Astrocyte (in vitro differentiated cells and primary cell): Measurements from ENCODE around the gene FAM200C. TPM values are rescaled to one million over a fixed set of nuclear protein-coding genes. Genes with fewer than 3 reads are reported as not detected.

ENCODE experiments used
- DNase-seq: peaks from one replicate; pipeline ENCODE4 v3.0.0-alpha.2; 2010; ENCODE audit warnings: low read depth
- FAIRE-seq: peaks from 2 replicates; lab custom pipeline; 2011; peaks lifted over from hg19 to GRCh38; lab: Jason Lieb, UNC
- H2AFZ ChIP-seq: 2 replicates; pipeline ENCODE4 v1.6.0; 2012; ENCODE audit warnings: low read depth, low read length, inconsistent platforms
- H3K27ac ChIP-seq: 2 replicates; pipeline ENCODE4 v1.5.1; 2011; ENCODE audit warnings: low read depth, low read length, inconsistent platforms
- H3K27me3 ChIP-seq: 2 replicates; pipeline ENCODE4 v1.6.0; 2011; ENCODE audit warnings: low read length, inconsistent platforms; ENCODE audit not compliant: insufficient read depth
- H3K36me3 ChIP-seq: 2 replicates; pipeline ENCODE4 v1.5.1; 2011; ENCODE audit warnings: low read length, inconsistent platforms; ENCODE audit not compliant: insufficient read depth
- H3K4me1 ChIP-seq: 2 replicates; pipeline ENCODE4 v1.5.1; 2011; ENCODE audit warnings: low read length, inconsistent platforms; ENCODE audit not compliant: insufficient read depth
- H3K4me2 ChIP-seq: 2 replicates; pipeline ENCODE4 v1.6.0; 2012; ENCODE audit warnings: low read length, inconsistent platforms
- H3K4me3 ChIP-seq: 2 replicates; pipeline ENCODE4 v1.5.1; 2011; ENCODE audit warnings: low read depth, mild to moderate bottlenecking, low read length, inconsistent platforms; ENCODE audit not compliant: insufficient read depth
- H3K79me2 ChIP-seq: 2 replicates; pipeline ENCODE4 v1.6.0; 2012; ENCODE audit warnings: mild to moderate bottlenecking, low read length, inconsistent platforms; ENCODE audit not compliant: insufficient read depth
- H3K9ac ChIP-seq: 2 replicates; pipeline ENCODE4 v1.6.0; 2012; ENCODE audit warnings: mild to moderate bottlenecking, low read length, inconsistent platforms
- H3K9me3 ChIP-seq: 2 replicates; pipeline ENCODE4 v1.5.1; 2012; ENCODE audit warnings: low read depth, mild to moderate bottlenecking, low read length, inconsistent platforms; ENCODE audit not compliant: insufficient read depth
- H4K20me1 ChIP-seq: 2 replicates; pipeline ENCODE4 v1.6.0; 2012; ENCODE audit warnings: low read length, inconsistent platforms; ENCODE audit not compliant: insufficient read depth
- H3K27ac Mint-ChIP-seq: one replicate; pipeline ENCODE4 v1.8.0; 2021; ENCODE audit warnings: mild to moderate bottlenecking, mixed read lengths; ENCODE audit not compliant: unreplicated experiment
- H3K27me3 Mint-ChIP-seq: one replicate; pipeline ENCODE4 v1.8.0; 2021; ENCODE audit warnings: low read depth, mixed read lengths; ENCODE audit not compliant: unreplicated experiment
- H3K36me3 Mint-ChIP-seq: one replicate; pipeline ENCODE4 v1.8.0; 2021; ENCODE audit warnings: low read depth, mixed read lengths; ENCODE audit not compliant: unreplicated experiment
- H3K4me1 Mint-ChIP-seq: one replicate; pipeline ENCODE4 v1.8.0; 2021; ENCODE audit warnings: low read depth, mixed read lengths; ENCODE audit not compliant: unreplicated experiment
- H3K4me3 Mint-ChIP-seq: one replicate; pipeline ENCODE4 v1.8.0; 2021; ENCODE audit warnings: mild to moderate bottlenecking, moderate library complexity, mixed read lengths; ENCODE audit not compliant: unreplicated experiment
- H3K9me3 Mint-ChIP-seq: one replicate; pipeline ENCODE4 v1.8.0; 2021; ENCODE audit warnings: mild to moderate bottlenecking, mixed read lengths; ENCODE audit not compliant: unreplicated experiment
- EZH2 ChIP-seq: IDR thresholded peaks from 2 replicates; pipeline ENCODE4 v1.6.1; 2012; ENCODE audit warnings: mild to moderate bottlenecking, low read length, inconsistent platforms; ENCODE audit not compliant: insufficient read depth
- total RNA-seq: library from RNA; stranded (reverse); gene quantifications from 2 replicates; pipeline ENCODE4 v1.2.1, GENCODE V29; 2021
- TF ChIP-seq, protein P1 (sequence below): IDR thresholded peaks from 2 replicates; pipeline ENCODE4 v1.5.1; 2011; ENCODE audit warnings: low read depth, mild to moderate bottlenecking, inconsistent platforms, low read length, moderate library complexity; ENCODE audit not compliant: insufficient read depth

FAM200C gene
- total RNA-seq, 1 donor from 2014 or later: 1.7 TPM

DNA sequence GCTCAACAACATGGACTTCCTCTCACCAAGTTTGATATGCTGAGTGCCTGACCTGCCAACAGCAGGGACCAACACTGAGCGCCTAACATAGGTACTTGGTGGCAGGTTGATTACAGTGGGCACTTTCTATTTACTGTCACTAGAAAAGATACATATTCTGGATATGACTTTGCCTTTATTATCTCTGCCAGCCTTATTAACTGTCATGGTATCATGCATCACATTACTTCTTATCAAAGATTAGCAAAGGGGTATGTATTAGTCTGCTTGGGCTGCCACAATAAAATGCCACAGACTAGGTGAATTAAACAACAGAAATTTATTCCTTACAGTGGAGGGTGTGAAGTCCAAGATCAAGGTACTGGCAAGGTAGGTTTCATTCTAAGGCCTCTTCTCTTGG, 15.2 kb downstream of the FAM200C start:
- no peaks in the 10 kb centered on the region for H3K4me1 Mint-ChIP-seq
- H3K9me3 ChIP-seq: no peaks in the 10 kb centered on the region
- no peak overlapping the region for H3K27ac ChIP-seq
- no peaks in the 10 kb centered on the region for H4K20me1 ChIP-seq
- no peak overlapping the region for H3K4me2 ChIP-seq
- H3K4me1 ChIP-seq: no peaks in the 10 kb centered on the region
- H3K4me3 ChIP-seq: no peak overlapping the region
- H3K9me3 Mint-ChIP-seq: peaks cover 17% of the 10 kb centered on the region
- DNase-seq: no peak
- TF ChIP-seq, protein P1, sequence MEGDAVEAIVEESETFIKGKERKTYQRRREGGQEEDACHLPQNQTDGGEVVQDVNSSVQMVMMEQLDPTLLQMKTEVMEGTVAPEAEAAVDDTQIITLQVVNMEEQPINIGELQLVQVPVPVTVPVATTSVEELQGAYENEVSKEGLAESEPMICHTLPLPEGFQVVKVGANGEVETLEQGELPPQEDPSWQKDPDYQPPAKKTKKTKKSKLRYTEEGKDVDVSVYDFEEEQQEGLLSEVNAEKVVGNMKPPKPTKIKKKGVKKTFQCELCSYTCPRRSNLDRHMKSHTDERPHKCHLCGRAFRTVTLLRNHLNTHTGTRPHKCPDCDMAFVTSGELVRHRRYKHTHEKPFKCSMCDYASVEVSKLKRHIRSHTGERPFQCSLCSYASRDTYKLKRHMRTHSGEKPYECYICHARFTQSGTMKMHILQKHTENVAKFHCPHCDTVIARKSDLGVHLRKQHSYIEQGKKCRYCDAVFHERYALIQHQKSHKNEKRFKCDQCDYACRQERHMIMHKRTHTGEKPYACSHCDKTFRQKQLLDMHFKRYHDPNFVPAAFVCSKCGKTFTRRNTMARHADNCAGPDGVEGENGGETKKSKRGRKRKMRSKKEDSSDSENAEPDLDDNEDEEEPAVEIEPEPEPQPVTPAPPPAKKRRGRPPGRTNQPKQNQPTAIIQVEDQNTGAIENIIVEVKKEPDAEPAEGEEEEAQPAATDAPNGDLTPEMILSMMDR: no peak
- no peak for TF ChIP-seq EZH2
- no peak overlapping the region for H3K27ac Mint-ChIP-seq
- FAIRE-seq: no peak
- H3K27me3 Mint-ChIP-seq: peaks cover 8% of the 10 kb centered on the region
- peaks cover 2% of the 10 kb centered on the region for H3K36me3 Mint-ChIP-seq
- no peaks in the 10 kb centered on the region for H3K36me3 ChIP-seq
- no peak overlapping the region for H3K9ac ChIP-seq
- no peaks in the 10 kb centered on the region for H3K79me2 ChIP-seq
- H3K27me3 ChIP-seq: no peaks in the 10 kb centered on the region
- no peak overlapping the region for H2AFZ ChIP-seq
- H3K4me3 Mint-ChIP-seq: no peak overlapping the region

DNA sequence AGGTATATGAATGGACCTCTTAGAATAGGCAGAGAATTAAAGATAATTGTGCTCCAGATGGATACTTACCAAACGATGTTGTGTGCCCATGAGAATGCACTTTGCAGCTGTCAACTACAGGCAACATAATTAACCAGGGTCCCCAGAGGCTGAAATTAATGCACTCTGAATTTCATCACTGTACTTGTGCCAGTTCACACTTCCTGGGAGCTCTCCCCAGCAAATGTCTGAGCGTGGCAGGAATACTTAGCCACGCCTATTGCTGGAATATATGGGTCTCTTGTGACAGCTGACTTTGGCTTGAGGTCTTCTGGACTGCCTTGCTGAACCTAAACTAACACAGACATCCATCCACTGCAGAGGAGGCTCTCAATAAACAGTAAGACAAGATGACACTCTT, 17.5 kb downstream of the FAM200C start:
- Histone ChIP-seq H3K36me3 (no peaks in the 10 kb centered on the region), H3K79me2 (no peaks in the 10 kb centered on the region), H3K4me2 (no peak overlapping the region), H3K27me3 (no peaks in the 10 kb centered on the region), H4K20me1 (no peaks in the 10 kb centered on the region), H3K9me3 (no peaks in the 10 kb centered on the region), H3K9ac (no peak overlapping the region), H3K4me1 (no peaks in the 10 kb centered on the region), H2AFZ (no peak overlapping the region), H3K4me3 (no peak overlapping the region), H3K27ac (no peak overlapping the region)
- DNase-seq (no peak), FAIRE-seq (no peak)
- Mint-ChIP-seq H3K9me3 (peaks cover 9% of the 10 kb centered on the region), H3K36me3 (no peaks in the 10 kb centered on the region), H3K27me3 (peaks cover 11% of the 10 kb centered on the region), H3K4me3 (no peak overlapping the region), H3K4me1 (no peaks in the 10 kb centered on the region), H3K27ac (no peak overlapping the region)
- no peak for TF ChIP-seq EZH2
- TF ChIP-seq, protein P1: no peak

DNA sequence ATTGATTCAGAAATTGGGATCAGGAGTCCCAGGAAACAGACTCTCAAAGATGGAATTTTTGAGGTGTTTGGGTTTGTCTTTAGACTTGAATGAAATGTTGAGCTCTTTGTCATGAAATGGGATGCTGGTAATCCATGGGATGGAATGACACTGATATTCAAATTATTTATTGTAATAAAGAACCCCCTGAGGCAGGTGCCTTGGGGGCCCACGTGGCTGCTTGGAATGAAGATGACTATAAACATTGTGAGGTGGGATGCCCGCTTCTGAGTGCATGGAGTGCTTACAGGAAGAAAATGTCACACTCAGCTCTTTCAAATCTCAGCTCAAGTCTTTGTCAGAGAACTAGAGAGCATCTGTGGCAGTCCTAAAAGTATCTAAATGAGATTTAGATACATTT, 19.8 kb downstream of the FAM200C start:
- H3K4me2 ChIP-seq: no peak overlapping the region
- peaks cover 11% of the 10 kb centered on the region for H3K27me3 Mint-ChIP-seq
- peaks cover 10% of the 10 kb centered on the region for H3K27me3 ChIP-seq
- TF ChIP-seq EZH2: no peak
- TF ChIP-seq, protein P1: no peak
- H3K36me3 ChIP-seq: no peaks in the 10 kb centered on the region
- no peaks in the 10 kb centered on the region for H3K79me2 ChIP-seq
- no peak for FAIRE-seq
- H3K9me3 ChIP-seq: no peaks in the 10 kb centered on the region
- H3K9ac ChIP-seq: no peak overlapping the region
- H3K36me3 Mint-ChIP-seq: no peaks in the 10 kb centered on the region
- H3K4me1 Mint-ChIP-seq: peaks cover 3% of the 10 kb centered on the region
- DNase-seq: no peak
- H2AFZ ChIP-seq: no peak overlapping the region
- H3K4me3 Mint-ChIP-seq: no peak overlapping the region
- no peak overlapping the region for H3K4me3 ChIP-seq
- H3K27ac ChIP-seq: no peak overlapping the region
- no peak overlapping the region for H3K27ac Mint-ChIP-seq
- no peaks in the 10 kb centered on the region for H3K4me1 ChIP-seq
- H3K9me3 Mint-ChIP-seq: no peaks in the 10 kb centered on the region
- no peaks in the 10 kb centered on the region for H4K20me1 ChIP-seq
